ENCODE results near the gene DHRS9.
"Not testable (repeated sequence)": the region's sequence is repeated elsewhere in the genome, so short reads cannot be mapped to it uniquely, and the experiment has no call there.

GRCh38 chr2:169136428-169136827 lies 67.1 kb downstream of the DHRS9 start:
- not testable (repeated sequence) for TF ChIP-seq CTCF (IDR thresholded peaks at IDR 0.05; ENCODE audit: low read length); EZH2 (optimal IDR thresholded peaks at IDR 0.05; ENCODE audit: low read depth, low read length)
